Stimulated activated CD8-positive, alpha-beta memory T cell treated with anti-CD3 and anti-CD28 coated beads, Interleukin-12 subunit alpha, Interleukin-12 subunit beta, amount 100 ng/mL, for 4 hours (primary cell): ENCODE data around the gene TXNRD3.
A peak's percentile ranks its signal among the peaks of the same experiment; 100 is the strongest.
"Not testable (repeated sequence)": the region's sequence is repeated elsewhere in the genome, so short reads cannot be mapped to it uniquely, and the experiment has no call there.

Experiments
- DNase-seq: peaks from one replicate; pipeline ENCODE4 v3.0.0-alpha.2; 2020; ENCODE audit warnings: low read depth

Gene TXNRD3

DNA sequence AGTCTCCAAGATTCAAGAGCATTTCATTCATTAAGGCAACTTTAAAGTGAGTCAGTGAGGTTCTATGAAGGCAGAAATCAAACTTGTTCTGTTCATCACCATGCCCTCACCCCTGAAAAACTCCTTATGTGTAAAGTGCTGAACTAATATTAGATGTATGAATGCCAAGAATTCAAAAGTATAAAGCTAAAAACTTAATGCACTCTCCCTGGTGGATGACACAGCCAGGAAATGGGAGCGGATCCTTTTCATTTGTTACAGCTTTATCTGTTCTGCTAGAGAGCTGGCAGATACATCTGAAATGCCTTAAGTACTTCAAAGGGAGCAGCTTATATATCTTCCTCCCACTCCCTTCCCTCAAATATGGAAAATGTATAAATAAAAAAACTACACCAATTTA, 8.2 kb downstream of the TXNRD3 start:
- DNase-seq: no peak

DNA sequence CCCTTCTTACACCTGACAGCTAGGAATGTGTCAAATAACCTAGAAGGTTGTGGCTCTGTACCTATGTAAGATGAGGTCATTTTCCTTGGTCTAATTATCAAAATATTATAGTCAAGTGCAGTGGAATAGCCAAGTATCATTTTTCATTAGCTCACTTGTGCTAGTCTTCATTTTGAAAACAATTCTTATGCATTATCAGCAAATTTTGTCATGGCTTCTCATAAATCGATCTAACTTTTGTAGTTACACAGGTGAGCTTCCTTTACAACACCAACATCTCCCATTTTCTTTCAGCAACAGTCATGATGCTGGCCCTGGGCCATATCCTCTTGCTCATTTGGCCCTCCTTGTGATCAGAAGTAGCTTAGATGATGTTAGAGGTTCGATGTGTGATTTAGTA, 10.3 kb downstream of the TXNRD3 start:
- no peak for DNase-seq

DNA sequence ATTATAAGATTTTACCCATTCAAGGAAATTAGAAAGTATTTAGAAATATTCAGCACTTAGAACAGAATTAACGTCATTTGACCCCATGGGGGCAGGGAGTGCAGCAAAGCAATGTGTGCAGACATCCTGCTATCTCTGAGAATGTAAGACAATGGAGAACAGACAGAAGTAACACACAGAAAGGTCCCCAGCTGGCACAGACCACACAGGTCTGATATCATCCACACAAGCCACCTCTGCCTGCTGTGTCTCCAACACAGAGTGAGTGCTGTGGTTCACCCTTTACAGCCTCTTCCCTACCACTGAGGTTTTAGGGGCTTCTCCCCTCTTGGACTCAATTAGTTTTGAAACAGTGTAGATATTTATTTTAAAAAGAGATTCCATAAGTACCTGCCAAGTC, 16.1 kb downstream of the TXNRD3 start:
- no peak for DNase-seq

DNA sequence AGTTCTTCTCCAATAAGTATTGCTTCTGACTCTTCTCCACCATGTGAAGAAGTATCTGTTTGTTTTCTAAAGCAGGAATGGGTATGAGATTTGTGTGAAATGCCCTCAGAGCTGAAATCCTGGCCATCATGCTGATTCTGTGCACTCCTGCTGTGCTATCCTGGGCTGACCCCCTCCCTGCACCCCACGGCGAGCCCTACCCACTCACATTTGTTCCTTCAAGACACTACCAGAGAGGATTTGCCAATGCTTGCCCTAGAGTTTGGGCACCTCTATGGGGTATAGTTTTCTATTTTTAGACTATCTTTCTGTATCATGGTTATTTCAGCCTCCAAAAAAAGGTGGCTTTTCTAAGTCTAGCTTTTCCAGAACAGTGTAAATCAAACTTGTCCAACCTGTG, 18.5 kb downstream of the TXNRD3 start:
- DNase-seq: no peak

DNA sequence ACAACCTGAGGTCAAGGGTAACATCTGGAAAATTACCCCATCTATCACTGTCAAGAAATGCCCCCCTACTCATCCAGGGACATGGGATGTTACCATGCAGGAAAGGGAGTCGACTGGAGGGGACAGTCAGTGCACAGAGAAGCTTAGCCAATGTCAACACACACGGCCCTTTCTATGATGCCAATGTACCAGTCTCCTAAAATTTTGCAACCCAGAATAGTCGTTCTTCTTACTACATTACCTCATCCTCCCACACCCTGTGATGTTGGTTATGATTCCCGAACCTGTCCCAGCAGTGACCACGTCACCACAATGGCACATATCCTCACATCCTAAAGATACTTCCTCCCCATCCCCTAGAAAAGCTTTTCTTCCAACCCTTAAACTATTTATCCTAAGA, 20.1 kb downstream of the TXNRD3 start:
- DNase-seq: no peak

DNA sequence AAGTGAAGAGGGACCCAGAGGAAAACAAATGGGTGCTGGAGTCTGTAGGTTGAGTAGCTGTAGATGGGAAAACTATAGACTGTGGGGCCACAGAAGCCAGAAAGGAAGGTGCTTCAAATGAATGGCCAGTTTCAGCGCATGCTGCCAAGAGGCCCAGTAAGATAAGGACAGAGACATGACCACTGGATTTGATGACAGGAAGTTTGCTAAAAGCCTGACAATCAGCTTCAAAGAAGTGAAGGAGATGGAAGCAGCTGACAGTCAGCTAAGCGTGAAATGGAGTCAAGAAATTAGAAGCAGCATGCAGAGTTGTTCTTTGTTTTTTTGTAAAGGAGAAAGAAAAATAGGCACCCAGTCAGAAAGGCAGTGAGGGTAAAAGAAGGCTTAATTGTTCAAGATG, 24.9 kb downstream of the TXNRD3 start:
- no peak for DNase-seq

DNA sequence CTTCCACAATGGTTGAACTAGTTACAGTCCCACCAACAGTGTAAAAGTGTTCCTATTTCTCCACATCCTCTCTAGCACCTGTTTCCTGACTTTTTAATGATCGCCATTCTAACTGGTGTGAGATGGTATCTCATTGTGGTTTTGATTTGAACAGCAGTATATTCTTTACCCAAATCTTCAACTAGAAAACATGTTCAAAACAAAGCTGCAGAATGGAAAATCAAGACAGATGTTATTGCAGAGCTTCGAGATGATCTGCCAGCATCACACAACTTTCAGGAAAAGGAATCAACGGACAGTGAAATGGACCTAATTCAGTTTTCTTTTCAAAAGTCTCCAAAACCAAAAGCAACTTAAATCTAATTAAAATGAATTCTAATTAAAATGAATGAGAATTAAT, 29.2 kb downstream of the TXNRD3 start:
- not testable (repeated sequence) for DNase-seq

DNA sequence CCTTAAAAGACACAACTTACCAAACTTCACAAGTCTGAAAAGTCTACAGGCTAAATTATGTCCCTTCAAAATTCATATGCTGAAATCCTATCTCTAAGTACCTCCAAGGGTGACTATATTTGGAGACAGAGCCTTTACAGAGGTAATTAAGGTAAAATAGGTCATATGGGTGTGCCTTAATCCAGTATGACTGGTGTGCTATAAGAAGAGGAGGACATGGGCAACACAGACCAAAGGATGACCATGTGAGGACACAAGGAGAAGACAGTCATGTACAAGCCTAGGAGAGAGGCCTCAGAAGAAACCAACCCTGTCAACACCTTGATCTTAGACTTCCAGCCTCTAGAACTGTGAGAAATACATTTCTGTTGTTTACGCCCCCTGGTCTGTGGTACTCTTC, 32.2 kb downstream of the TXNRD3 start:
- no peak for DNase-seq

DNA sequence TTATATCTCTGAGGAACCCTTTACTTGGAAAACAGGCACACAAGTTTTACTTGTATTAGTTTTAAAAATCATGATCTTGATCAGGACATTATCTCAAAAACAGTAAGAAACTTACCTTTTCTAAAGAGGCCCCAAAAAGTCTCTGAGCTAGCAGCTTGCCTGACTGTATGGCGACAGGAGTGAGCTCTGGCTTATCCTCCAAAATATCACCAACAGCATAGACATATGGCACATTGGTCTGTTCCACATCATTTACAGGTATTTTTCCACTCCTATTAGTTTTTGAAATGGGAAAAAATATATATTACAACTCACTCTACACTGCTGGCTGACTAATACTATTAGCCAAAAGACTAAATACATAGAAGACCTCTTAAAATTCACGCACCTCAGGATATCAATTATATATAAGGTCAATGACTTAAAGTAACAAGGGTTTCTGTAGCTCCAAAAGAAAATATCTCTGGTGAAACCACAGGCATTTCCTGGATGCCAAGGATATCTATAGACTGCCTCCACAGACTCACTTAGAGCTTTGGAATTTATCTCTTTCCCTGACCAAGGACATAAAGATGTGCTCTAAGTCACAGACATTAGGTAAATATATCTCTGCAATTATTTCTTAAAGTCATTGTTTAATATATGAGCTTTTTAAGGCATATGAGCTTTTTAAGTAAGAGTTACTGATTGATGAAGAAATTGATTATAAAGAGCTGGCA, 33.1 kb downstream of the TXNRD3 start:
- no peak for DNase-seq

DNA sequence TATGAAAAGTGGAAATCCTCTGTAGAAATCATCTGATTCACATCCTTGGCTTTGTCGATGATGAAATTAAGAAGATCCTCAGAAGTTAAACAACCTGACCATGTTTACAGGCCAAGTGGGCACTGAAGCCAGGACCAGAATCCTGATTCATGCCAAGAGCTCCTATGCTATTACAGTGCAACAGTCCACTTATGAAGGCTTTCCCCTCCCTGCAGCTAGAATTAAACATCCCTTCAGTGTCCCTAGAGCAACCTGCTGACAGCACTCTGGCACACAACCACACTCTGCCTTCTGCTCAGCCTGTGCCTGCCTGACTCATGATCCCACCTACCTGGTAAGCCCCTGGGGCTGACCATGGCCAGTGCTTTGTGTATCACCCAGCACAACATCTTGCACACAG, 33.8 kb downstream of the TXNRD3 start:
- no peak for DNase-seq

DNA sequence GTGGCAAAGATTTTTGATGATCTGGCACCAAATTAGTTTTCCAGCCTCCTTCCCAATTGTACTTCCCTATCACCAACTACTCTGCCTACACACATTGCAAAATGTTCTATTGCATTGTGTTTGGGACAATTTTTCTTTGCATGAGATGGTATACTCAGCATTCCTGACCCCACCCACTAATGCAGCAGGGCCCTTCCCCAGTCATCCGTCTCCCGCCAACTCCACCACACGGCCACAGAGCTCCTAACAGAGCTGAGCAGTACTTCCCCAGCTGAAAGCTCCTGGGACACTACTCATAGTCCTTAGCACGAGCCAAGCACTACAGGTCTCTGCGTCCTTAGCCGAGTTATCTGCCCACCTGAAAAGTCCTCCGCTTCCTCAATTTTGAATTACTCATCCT, 34.2 kb downstream of the TXNRD3 start:
- DNase-seq: no peak

DNA sequence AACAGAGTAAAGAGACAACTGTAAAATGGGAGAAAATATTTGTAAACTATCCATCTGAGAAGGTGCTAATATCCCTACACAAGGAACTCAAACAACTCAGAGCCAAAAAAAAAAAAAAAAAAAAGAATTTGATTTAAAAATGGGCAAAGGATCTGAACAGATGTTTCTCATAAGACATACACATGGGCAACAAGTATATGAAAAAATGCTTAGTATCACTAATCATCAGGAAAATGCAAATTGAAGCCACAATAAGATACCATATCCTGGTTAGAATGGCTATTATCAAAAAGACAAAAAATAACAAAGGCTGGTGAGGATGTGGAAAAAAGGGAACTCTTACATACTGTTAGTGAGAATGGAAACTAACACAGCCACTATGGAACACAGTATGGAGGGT, 36.2 kb downstream of the TXNRD3 start:
- no peak for DNase-seq

DNA sequence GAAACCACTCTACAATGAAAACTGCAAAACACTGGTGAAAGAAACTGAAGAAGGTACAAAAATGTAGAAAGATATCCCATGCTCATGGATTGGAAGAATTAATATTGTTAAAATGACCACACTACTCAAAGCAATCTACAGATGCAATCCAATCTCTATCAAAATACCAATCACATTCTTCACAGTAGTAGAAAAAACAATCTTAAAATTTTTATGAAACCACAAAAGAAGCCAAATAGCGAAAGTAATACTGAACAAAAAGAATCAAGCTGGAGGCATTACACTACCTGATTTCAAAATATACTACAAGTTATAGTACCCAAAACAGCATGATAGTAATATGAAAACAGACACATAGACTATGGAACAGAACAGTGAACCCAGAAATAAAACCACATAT, 36.9 kb downstream of the TXNRD3 start:
- no peak for DNase-seq

DNA sequence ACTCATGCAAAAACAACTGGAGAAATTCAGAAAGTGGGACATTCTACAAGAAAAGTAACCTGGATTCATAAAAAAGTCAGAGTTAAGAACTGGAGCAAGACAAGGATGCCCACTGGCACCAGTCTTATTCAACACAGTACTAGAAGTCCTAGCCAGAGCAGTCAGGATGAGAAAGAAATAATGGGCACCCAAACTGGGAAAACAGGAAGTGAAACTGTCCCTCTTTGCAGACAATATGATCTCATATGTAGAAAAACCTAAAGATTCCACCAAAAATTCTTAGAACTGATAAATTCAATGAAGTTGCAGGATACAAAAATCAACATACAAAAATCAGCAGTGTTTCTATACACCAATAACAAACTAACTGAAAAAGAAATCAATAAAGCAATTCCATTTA, 37.4 kb downstream of the TXNRD3 start:
- DNase-seq: no peak

DNA sequence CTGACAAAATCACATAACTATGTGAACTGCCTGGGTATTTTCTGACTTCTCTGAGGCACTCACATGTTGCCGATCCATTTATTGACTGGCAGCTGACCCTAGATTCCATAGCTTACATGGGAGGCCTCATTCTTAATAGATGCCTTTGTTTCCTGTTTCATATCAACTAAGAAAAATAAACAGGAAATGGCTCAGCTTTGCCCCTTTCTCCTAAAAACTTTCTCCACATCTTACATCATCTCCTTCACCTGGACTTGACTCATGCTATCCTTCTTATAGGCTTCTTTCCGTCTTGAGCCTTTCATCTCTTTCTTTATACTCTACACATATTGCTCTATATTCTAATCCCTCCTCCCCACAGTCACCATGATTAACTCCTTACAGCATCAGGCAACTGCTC, 38.0 kb downstream of the TXNRD3 start:
- DNase-seq: no peak

DNA sequence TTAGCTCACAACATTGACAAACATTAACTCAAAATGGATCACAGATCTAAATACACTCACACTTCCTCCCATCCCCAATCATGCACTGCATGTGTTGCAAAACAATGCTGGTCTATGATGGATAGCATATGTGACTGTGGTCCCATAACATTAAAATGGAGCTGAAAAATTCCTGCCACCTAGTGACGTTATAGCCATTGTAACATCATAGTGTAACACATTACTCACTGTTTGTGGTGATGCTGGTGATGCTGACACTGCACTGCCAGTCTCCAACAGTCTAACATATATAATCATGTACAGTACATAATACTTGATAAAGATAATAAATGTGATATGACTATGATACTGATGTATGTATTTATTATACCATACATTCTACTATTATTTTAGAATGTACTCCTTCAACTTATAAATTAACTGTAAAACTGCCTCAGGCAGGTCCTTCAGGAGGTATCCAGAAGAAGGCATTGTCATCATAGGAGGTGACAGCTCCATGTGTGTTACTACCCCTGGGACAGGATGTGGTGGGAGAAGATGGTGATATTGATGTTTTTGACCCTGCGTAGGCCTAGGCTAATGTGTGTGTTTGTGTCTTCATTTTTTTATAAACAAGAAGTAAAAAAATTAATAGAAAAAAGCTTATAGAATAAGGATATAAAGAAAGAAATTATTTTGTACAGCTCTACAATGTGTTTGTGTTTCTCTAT, 41.3 kb downstream of the TXNRD3 start:
- no peak for DNase-seq

DNA sequence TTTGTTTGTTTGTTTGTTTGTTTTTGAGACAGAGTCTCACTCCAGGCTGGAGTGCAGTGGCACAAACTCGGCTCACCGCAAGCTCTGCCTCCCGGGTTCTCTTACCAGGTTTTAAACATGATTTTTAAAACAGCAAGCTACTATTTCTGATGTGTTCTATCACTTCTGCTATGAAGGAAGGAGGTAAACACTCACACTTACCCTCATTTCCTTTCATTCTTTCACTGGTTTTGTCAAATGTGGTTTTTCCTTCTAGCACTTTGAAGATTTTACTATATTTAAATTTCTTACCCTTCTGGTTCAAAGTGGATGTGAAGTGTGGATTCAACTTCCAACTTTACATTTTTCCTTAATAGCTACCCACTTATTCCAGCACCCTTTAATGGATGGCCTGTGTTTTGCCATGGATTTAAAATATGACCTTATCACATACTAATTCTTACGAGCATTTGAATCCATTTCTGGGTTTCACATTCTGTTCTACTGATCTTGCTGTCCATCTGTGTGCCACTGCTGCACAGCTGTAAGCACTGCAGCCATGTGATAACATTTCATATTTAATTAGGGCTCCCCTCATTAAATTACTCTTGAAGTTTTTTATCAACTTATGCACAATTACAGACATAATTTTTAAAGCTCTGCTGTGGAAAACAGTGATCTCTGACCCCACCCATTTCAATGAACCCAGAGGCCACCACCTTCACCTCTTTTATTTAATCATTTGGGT, 42.3 kb downstream of the TXNRD3 start:
- no peak for DNase-seq

DNA sequence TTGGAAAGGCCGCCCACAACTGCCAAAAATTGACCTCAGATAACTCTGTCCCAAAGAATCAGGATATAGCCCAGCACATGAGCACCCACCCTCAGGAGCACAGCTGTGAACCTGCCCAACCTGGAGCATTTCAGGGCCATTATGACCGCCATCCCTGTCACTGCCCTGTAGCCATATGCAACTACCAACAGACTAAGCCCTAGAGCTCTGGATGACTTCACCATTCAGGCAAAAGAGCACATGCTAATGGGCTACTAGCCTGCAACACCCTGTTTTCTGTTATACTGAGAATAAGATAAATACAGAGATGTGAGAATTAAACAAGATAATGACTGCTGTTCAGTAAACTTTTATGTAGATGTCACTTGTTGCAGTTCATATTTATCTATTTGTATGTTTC, 45.0 kb downstream of the TXNRD3 start:
- DNase-seq: no peak

DNA sequence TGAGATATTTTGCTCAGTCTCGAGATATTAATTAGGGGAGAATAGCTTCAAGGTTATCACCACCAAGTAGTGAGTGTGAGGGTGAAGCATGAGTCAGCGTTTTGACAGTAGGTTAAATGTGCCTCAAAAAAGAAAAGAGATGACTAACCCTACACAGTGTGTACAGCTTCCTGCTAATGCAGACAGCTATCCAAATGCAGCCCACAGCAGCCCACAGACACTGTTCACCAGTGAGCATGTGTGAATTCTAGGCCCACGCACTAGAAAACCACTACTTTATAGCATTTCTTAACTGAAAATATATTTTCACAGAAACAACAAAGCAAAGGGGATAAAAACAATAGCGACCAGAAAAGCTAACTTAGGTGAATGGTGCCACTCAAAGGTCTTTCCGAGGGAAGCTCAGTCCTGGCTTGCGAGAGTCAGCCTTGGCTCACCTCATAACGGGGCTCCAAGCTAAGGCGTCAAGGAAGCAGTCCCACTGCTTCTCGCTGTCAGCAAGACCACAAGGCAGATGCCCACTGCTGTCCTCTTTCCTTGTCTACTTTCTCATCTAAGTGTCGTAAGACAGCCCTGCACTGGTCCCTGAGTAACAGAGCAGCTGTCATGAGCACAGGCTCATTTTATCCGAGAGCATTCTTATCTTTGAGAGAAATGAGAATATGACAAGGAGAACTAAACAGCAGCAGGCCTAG, 47.6 kb downstream of the TXNRD3 start:
- DNase-seq: peak; percentile 3

DNA sequence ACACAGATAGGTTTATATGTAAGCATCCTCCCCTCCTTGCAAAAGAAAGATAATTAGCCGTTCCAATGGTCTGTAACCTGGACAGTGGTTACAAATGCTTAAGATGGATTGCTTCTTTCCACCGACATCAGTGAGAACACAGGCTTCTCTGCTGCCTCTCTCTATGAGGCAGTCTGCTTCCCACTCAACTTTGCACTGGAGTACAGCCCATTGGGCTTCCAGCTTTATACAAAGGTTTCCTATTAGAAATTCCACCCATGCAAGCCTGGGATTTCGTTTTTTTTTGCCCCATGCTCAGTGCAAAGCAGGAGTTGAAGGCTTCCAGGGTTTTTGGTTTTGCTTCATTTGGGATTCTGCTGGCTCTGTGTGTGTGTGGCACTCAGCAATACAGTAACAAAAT, 48.9 kb downstream of the TXNRD3 start:
- no peak for DNase-seq

DNA sequence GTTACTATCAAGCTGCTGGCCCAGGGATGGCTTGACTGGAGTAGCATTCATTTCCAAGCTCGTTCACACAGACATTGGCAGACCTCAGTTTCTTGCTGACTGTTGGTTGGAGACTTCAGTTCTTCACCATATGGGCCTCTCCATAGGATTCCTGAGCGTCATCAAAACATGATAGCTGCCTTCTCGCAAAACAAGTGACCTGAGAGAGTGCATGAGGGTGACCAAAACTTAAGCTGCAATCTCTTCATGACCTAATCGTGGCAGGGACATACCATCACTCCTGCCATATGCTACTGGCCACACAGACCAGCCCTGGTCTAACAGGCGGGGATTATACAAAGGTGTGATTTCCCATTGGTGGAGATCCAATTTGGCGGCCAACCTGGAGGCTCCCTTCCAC, 50.2 kb downstream of the TXNRD3 start:
- DNase-seq: no peak

DNA sequence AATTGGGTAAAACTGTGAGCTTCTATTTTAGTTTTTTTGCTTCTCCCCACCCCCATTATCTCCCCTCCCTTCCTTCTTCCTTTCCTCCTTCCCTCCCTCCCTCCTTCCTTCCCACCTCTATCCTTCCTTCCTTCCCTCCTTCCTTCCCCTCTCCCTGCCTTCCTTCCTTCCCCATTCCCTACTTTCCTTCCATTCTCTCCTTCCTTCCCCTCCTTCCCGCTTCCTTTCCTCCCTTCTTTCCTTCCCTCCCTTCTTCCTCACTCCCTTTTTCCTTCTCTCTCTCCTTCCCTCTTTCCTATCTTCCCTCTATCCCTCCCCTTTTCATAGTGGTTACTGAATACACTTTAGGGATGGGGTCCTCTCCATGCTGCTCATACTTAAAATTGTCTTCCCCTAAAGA, 55.8 kb downstream of the TXNRD3 start:
- no peak for DNase-seq

DNA sequence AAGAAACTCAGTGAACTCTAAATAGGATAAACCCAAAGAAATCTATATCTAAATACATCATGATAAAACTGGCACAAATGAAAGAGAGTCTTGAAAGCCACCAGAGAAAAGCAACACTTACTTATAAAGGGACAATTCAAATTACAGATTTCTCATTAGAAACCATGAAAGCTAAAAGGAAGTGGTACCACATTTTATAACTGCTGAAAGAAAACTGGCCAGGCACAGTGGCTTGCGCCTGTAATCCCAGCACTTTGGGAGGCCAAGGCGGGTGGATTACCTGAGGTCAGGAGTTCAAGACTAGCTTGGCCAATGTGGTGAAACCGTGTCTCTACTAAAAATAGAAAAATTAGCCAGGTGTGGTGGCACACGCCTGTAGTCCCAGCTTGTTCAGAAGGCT, 59.4 kb downstream of the TXNRD3 start:
- DNase-seq: not testable (repeated sequence)
